Measurements from ENCODE around the gene CGNL1.

- TF ChIP-seq, protein P1, sequence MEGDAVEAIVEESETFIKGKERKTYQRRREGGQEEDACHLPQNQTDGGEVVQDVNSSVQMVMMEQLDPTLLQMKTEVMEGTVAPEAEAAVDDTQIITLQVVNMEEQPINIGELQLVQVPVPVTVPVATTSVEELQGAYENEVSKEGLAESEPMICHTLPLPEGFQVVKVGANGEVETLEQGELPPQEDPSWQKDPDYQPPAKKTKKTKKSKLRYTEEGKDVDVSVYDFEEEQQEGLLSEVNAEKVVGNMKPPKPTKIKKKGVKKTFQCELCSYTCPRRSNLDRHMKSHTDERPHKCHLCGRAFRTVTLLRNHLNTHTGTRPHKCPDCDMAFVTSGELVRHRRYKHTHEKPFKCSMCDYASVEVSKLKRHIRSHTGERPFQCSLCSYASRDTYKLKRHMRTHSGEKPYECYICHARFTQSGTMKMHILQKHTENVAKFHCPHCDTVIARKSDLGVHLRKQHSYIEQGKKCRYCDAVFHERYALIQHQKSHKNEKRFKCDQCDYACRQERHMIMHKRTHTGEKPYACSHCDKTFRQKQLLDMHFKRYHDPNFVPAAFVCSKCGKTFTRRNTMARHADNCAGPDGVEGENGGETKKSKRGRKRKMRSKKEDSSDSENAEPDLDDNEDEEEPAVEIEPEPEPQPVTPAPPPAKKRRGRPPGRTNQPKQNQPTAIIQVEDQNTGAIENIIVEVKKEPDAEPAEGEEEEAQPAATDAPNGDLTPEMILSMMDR (IDR thresholded peaks at IDR 0.05) = no peak
- TF ChIP-seq POLR2A (IDR thresholded peaks at IDR 0.05) = no peak
These were observed 145.2 kb downstream of the CGNL1 start for GRCh38 chr15:57521503-57521902.

All from upper lobe of left lung (tissue), 4 donors.